SU-DHL-6 (cell line): ENCODE results near the gene HOXA6.

Experiments
- H2AFZ ChIP-seq: fragments of 200-600 bp; sonication (generic); 2 replicates; pipeline ENCODE4 v1.6.1; 2014; ENCODE audit warnings: low read depth, mild to moderate bottlenecking, moderate library complexity, mixed read lengths, antibody characterized with exemption, low read length; ENCODE audit not compliant: severe bottlenecking
- H3F3A ChIP-seq: fragments of 200-600 bp; shearing (Covaris generic); 2 replicates; pipeline ENCODE4 v1.6.0; 2016; ENCODE audit warnings: antibody characterized with exemption, mild to moderate bottlenecking; ENCODE audit not compliant: insufficient read depth
- H3K27ac ChIP-seq: fragments of 200-600 bp; sonication (generic); 2 replicates; pipeline ENCODE4 v1.5.1; 2016; ENCODE audit warnings: low read depth, mild to moderate bottlenecking, low read length, moderate library complexity, mixed read lengths
- H3K27me3 ChIP-seq: fragments of 200-600 bp; sonication (generic), shearing (Covaris generic); 2 replicates; pipeline ENCODE4 v1.6.0; 2014; ENCODE audit warnings: mild to moderate bottlenecking, low read length
- H3K36me3 ChIP-seq: fragments of 200-600 bp; sonication (generic); 2 replicates; pipeline ENCODE4 v1.6.1; 2014; ENCODE audit warnings: mild to moderate bottlenecking, low read length, mixed read lengths
- H3K4me2 ChIP-seq: fragments of 300-600, 200-600 bp; shearing (Covaris generic), sonication (generic); 2 replicates; pipeline ENCODE4 v1.6.0; 2014; ENCODE audit warnings: low read length, low read depth, mild to moderate bottlenecking; ENCODE audit not compliant: poor library complexity, severe bottlenecking
- H3K4me3 ChIP-seq: fragments of 200-600 bp; sonication (generic); 2 replicates; pipeline ENCODE4 v1.5.1; 2014; ENCODE audit warnings: antibody characterized with exemption, low read length, mild to moderate bottlenecking, mixed read lengths; ENCODE audit not compliant: insufficient read depth, poor library complexity, severe bottlenecking
- H3K79me2 ChIP-seq: fragments of 200-600 bp; sonication (generic); 2 replicates; pipeline ENCODE4 v1.6.1; 2014; ENCODE audit warnings: mild to moderate bottlenecking, low read length, moderate library complexity; ENCODE audit not compliant: insufficient read depth
- H3K9ac ChIP-seq: fragments of 200-600 bp; sonication (generic); 2 replicates; pipeline ENCODE4 v1.7.0; 2014; ENCODE audit warnings: mild to moderate bottlenecking, low read length
- H3K9me2 ChIP-seq: fragments of 200-600 bp; sonication (generic); replicated peaks from 2 replicates; pipeline ENCODE4 v1.6.1; 2014; ENCODE audit warnings: low read length; ENCODE audit not compliant: insufficient read depth
- H3K9me3 ChIP-seq: fragments of 200-600 bp; sonication (generic); 2 replicates; pipeline ENCODE4 v1.6.1; 2014; ENCODE audit warnings: low read length, mixed read lengths; ENCODE audit not compliant: insufficient read depth
- H4K20me1 ChIP-seq: fragments of 200-600 bp; sonication (generic); 2 replicates; pipeline ENCODE4 v1.6.1; 2014; ENCODE audit warnings: low read depth, mild to moderate bottlenecking, antibody characterized with exemption, low read length, moderate library complexity, mixed read lengths
- CTCF ChIP-seq: fragments of 200-600 bp; sonication (generic); IDR thresholded peaks from one replicate; pipeline ENCODE4 v1.5.1; 2017; ENCODE audit warnings: antibody characterized with exemption, mild to moderate bottlenecking, low read length, moderate library complexity; ENCODE audit not compliant: insufficient read depth, poor library complexity, severe bottlenecking
- EZH2phosphoT487 ChIP-seq: fragments of 200-600 bp; sonication (generic), shearing (Covaris generic); conservative IDR thresholded peaks from 2 replicates; pipeline ENCODE4 v1.6.1; 2018; ENCODE audit warnings: mild to moderate bottlenecking, antibody characterized with exemption, low read length, moderate library complexity, mixed read lengths

The HOXA6 gene

DNA sequence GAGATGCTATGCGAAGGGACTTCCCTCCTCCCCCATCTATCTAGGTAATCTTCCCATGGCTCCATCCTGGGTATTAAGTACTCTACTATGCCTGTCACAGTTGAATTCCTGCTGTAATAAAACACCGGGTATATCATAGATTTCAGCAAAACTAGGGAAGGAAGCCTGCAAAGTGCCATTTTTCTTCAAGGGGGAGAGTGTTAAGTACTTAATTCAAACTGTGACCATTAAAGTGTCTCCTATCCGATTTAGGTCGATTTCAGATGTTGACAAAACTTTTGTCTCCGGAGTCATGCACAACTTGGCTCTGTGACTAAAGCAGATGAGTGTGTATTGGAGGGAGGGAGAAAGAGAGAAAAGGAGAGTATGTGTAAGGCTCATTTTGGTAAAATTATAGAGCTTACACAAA, 21.6 kb downstream of the HOXA6 start:
- Histone ChIP-seq H3K9me2 (no peaks in the 10 kb centered on the region), H4K20me1 (no peaks in the 10 kb centered on the region), H3F3A (no peaks in the 10 kb centered on the region), H2AFZ (no peak overlapping the region), H3K9me3 (no peaks in the 10 kb centered on the region), H3K4me2 (no peak overlapping the region), H3K27me3 (no peaks in the 10 kb centered on the region), H3K4me3 (no peak overlapping the region), H3K79me2 (no peaks in the 10 kb centered on the region), H3K36me3 (no peaks in the 10 kb centered on the region), H3K27ac (no peak overlapping the region), H3K9ac (no peak overlapping the region)
- no peak for TF ChIP-seq EZH2phosphoT487
- no peak for TF ChIP-seq CTCF

- Histone ChIP-seq H3K9me3 (no peaks in the 10 kb centered on the region), H3K27ac (no peak overlapping the region), H3K4me2 (no peak overlapping the region), H2AFZ (no peak overlapping the region), H3K9me2 (no peaks in the 10 kb centered on the region), H3K79me2 (no peaks in the 10 kb centered on the region), H4K20me1 (no peaks in the 10 kb centered on the region), H3K27me3 (no peaks in the 10 kb centered on the region), H3F3A (no peaks in the 10 kb centered on the region), H3K36me3 (no peaks in the 10 kb centered on the region), H3K9ac (no peak overlapping the region), H3K4me3 (no peak overlapping the region)
- TF ChIP-seq EZH2phosphoT487, result no peak
- TF ChIP-seq CTCF, result no peak
Measured at GRCh38 chr7:27124902-27125689, 22.5 kb downstream of the HOXA6 start.

GRCh38 chr7:27124096-27124901, 23.3 kb downstream of the HOXA6 start:
- no peaks in the 10 kb centered on the region for H3K79me2 ChIP-seq
- H3K27me3 ChIP-seq, result no peaks in the 10 kb centered on the region
- H3K9me2 ChIP-seq, result no peaks in the 10 kb centered on the region
- H3K9ac ChIP-seq, result no peak overlapping the region
- H4K20me1 ChIP-seq, result no peaks in the 10 kb centered on the region
- H3K4me3 ChIP-seq, result no peak overlapping the region
- H3K27ac ChIP-seq, result no peak overlapping the region
- no peaks in the 10 kb centered on the region for H3K9me3 ChIP-seq
- no peak overlapping the region for H2AFZ ChIP-seq
- H3F3A ChIP-seq, result no peaks in the 10 kb centered on the region
- H3K4me2 ChIP-seq, result no peak overlapping the region
- TF ChIP-seq EZH2phosphoT487, result no peak
- TF ChIP-seq CTCF, result no peak
- no peaks in the 10 kb centered on the region for H3K36me3 ChIP-seq
